Panc1 (cell line): Measurements from ENCODE around the gene RAC3.

Source experiments
- SIN3A ChIP-seq: IDR thresholded peaks from 2 replicates; pipeline ENCODE4 v1.6.1; 2012; ENCODE audit warnings: low read depth, mild to moderate bottlenecking, low read length, moderate library complexity, borderline replicate concordance; ENCODE audit not compliant: insufficient read depth
- TCF7L2 ChIP-seq: IDR thresholded peaks from 2 replicates; pipeline ENCODE4 v1.6.1; 2011; ENCODE audit warnings: mild to moderate bottlenecking, low read depth, low read length, inconsistent platforms
- TF ChIP-seq, protein P1 (sequence below): fragments of 450-650 bp; IDR thresholded peaks from 2 replicates; pipeline ENCODE4 v1.5.1; 2017; ENCODE audit warnings: mild to moderate bottlenecking

DNA sequence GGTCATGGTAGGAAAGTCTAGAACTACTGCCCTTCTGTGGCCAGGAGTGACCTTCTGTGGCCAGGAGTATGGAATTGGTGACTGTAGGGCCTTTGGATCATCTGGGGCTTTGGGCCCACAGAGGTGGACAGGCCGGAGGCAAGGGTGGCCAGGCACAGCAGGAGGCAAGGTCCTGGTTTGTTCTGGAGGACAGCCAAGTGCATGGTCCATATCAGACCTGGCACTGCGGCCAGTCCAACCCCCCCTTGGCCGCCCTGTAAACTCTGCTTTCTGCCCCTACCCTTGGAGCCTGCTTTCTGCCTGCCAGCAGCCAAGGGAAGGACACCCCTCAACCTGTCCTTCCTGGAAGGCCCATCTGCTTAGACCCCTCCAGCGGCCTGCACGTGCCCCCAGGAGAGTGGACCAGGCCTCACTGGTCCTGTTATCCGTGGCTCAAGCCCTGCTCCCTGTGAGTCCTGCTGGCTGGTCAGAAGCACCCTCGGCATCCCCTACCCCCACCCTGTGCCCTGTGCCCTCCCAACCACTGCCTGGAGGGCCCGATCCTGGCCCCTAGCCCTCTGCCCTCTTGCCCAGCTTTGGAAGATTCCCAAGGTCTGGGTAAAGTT is 8.3 kb downstream of the RAC3 start:
- TF ChIP-seq, protein P1, sequence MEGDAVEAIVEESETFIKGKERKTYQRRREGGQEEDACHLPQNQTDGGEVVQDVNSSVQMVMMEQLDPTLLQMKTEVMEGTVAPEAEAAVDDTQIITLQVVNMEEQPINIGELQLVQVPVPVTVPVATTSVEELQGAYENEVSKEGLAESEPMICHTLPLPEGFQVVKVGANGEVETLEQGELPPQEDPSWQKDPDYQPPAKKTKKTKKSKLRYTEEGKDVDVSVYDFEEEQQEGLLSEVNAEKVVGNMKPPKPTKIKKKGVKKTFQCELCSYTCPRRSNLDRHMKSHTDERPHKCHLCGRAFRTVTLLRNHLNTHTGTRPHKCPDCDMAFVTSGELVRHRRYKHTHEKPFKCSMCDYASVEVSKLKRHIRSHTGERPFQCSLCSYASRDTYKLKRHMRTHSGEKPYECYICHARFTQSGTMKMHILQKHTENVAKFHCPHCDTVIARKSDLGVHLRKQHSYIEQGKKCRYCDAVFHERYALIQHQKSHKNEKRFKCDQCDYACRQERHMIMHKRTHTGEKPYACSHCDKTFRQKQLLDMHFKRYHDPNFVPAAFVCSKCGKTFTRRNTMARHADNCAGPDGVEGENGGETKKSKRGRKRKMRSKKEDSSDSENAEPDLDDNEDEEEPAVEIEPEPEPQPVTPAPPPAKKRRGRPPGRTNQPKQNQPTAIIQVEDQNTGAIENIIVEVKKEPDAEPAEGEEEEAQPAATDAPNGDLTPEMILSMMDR: no peak
- TF ChIP-seq TCF7L2 (no peak), SIN3A (no peak)
